HepG2 (cell line): ENCODE results near the gene ZNF526. TPM values are rescaled to one million over a fixed set of nuclear protein-coding genes. Genes with fewer than 3 reads are reported as not detected.

Experiments used
- EHMT2 ChIP-seq: fragments of 200-600 bp; sonication (generic); IDR thresholded peaks from 2 replicates; pipeline ENCODE4 v1.7.0; 2017; ENCODE audit warnings: antibody characterized with exemption, low read depth, low read length, borderline replicate concordance
- ZNF34 ChIP-seq: sonication (generic); formaldehyde crosslinking; IDR thresholded peaks from 2 replicates; pipeline ENCODE4 v1.4.0; 2020; ENCODE audit warnings: mild to moderate bottlenecking, missing genetic modification reagents, borderline replicate concordance
- ZNF672 ChIP-seq: sonication (generic); formaldehyde crosslinking; IDR thresholded peaks from 2 replicates; pipeline ENCODE4 v1.8.1; 2022; ENCODE audit warnings: missing genetic modification reagents
- ZNF709 ChIP-seq: sonication (generic); formaldehyde crosslinking; IDR thresholded peaks from 2 replicates; pipeline ENCODE4 v1.5.0; 2020; ENCODE audit warnings: mild to moderate bottlenecking, missing genetic modification reagents
- polyA plus RNA-seq, 8 experiments: library from polyadenylated mRNA; depleted of rRNA in 3 of 8; stranded (reverse) in 7 of 8; unstranded in 1 of 8; fragments of >200 nt; fragmentation: Illumina TruSeq in 4 of 8; extraction: Trizol in 4 of 8; gene quantifications; 2 replicates each; pipeline versions ENCODE4 v1.2.1 to v1.2.3, GENCODE V29; 2011 to 2016; ENCODE audit warnings: low read depth in 4 of 8, missing spikeins in 1 of 8, mixed read lengths in 1 of 8; ENCODE audit not compliant: insufficient read depth in 1 of 8
- total RNA-seq, 5 experiments: library from RNA; depleted of rRNA; stranded (reverse); fragments of >200 nt; fragmentation: Illumina TruSeq; extraction: Trizol; gene quantifications; 2 replicates each; pipeline ENCODE4 v1.2.3, GENCODE V29; 2016; ENCODE audit warnings: low read depth in 1 of 5
- TF ChIP-seq, protein P1 (sequence below): sonication (generic); formaldehyde crosslinking; IDR thresholded peaks from one replicate; pipeline ENCODE4 v1.5.1; 2020; ENCODE audit warnings: mild to moderate bottlenecking, missing genetic modification reagents; ENCODE audit errors: not compliant biosample characterization
- TF ChIP-seq, protein P2 (sequence below), 2 experiments: sonication (generic) in 1 of 2; formaldehyde crosslinking in 1 of 2; IDR thresholded peaks; 2 replicates each; pipeline versions ENCODE4 v1.4.0 to v1.6.1; 2016 to 2020; ENCODE audit warnings: borderline replicate concordance in 1 of 2, low read depth in 1 of 2, mild to moderate bottlenecking in 1 of 2, missing genetic modification reagents in 1 of 2
- TF ChIP-seq, protein P3 (sequence below): fragments of 450-650 bp; IDR thresholded peaks from 2 replicates; pipeline ENCODE4 v1.6.1; 2016
- TF ChIP-seq, protein P4 (sequence below): IDR thresholded peaks from 2 replicates; pipeline ENCODE4 v1.6.1; 2016; ENCODE audit warnings: control low read depth
- TF ChIP-seq, protein P5 (sequence below): IDR thresholded peaks from 2 replicates; pipeline ENCODE4 v1.6.1; 2018; ENCODE audit warnings: missing genetic modification reagents, mild to moderate bottlenecking, missing compliant biosample characterization

The ZNF526 gene
- total and polyA plus RNA-seq, 2 of the 13 experiments (the other 11 are each of a cell fraction or from before 2014, with no cell fraction given): 3.3 to 8.4 TPM

DNA sequence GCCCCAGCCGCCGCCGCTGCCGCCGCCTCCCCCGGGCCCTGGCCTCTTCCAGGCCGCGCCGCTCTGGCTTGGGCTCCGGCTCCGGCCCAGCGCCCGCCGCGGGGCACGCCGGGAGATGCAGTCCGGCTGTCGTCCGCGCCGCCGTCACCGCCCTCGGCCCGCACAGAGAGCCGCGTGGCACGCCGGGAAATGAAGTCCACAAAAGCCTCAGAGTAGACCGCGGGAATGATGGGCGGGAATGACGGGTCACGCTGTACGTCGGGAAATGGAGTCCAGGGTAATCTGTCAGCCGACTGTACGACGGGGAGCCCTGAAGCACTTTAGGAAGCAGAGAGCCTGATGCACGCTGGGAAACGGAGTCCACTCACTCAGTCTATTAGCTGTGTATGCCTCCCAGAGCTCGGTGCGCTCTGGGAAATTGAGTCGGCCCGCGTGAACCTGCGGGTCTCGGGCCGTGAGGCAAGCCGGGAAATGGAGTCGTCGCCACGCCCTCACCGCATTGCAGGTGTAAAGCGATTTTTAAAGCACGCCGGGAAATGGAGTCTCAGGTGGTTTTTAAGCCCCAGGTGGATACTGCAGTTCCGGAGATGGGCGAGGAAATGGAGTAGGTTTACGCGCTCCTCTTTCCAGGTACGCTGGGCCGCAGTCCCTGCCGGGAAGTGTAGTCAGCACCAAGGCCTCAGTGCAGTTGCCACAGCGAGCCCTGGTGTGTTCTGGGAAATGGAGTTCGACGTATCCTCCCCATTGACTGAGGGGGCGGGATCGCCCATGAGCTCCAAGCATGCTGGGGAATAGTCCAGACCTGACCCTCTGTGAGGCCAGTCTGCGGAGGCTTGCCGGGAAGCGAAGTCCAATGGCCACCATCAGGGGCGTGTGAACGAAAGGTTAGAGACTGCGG, 22.6 kb downstream of the ZNF526 start, which contains the start of gene GSK3A (continued):
- TF ChIP-seq, protein P1, sequence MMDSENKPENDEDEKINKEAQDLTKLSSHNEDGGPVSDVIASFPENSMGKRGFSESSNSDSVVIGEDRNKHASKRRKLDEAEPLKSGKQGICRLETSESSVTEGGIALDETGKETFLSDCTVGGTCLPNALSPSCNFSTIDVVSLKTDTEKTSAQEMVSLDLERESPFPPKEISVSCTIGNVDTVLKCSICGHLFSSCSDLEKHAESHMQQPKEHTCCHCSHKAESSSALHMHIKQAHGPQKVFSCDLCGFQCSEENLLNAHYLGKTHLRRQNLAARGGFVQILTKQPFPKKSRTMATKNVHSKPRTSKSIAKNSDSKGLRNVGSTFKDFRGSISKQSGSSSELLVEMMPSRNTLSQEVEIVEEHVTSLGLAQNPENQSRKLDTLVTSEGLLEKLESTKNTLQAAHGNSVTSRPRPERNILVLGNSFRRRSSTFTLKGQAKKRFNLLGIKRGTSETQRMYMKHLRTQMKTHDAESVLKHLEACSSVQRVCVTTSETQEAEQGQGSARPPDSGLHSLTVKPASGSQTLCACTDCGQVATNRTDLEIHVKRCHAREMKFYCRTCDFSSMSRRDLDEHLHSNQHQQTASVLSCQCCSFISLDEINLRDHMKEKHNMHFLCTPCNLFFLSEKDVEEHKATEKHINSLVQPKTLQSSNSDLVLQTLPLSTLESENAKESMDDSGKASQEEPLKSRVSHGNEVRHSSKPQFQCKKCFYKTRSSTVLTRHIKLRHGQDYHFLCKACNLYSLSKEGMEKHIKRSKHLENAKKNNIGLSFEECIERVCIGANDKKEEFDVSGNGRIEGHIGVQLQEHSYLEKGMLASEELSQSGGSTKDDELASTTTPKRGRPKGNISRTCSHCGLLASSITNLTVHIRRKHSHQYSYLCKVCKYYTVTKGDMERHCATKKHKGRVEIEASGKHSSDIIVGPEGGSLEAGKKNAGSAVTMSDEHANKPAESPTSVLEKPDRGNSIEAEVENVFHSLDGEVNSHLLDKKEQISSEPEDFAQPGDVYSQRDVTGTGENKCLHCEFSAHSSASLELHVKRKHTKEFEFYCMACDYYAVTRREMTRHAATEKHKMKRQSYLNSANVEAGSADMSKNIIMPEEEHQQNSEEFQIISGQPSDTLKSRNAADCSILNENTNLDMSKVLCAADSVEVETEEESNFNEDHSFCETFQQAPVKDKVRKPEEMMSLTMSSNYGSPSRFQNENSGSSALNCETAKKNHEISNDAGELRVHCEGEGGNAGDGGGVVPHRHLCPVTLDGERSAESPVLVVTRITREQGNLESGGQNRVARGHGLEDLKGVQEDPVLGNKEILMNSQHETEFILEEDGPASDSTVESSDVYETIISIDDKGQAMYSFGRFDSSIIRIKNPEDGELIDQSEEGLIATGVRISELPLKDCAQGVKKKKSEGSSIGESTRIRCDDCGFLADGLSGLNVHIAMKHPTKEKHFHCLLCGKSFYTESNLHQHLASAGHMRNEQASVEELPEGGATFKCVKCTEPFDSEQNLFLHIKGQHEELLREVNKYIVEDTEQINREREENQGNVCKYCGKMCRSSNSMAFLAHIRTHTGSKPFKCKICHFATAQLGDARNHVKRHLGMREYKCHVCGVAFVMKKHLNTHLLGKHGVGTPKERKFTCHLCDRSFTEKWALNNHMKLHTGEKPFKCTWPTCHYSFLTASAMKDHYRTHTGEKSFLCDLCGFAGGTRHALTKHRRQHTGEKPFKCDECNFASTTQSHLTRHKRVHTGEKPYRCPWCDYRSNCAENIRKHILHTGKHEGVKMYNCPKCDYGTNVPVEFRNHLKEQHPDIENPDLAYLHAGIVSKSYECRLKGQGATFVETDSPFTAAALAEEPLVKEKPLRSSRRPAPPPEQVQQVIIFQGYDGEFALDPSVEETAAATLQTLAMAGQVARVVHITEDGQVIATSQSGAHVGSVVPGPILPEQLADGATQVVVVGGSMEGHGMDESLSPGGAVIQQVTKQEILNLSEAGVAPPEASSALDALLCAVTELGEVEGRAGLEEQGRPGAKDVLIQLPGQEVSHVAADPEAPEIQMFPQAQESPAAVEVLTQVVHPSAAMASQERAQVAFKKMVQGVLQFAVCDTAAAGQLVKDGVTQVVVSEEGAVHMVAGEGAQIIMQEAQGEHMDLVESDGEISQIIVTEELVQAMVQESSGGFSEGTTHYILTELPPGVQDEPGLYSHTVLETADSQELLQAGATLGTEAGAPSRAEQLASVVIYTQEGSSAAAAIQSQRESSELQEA (CRISPR knock-in tag): no peak
- TF ChIP-seq, protein P2, sequence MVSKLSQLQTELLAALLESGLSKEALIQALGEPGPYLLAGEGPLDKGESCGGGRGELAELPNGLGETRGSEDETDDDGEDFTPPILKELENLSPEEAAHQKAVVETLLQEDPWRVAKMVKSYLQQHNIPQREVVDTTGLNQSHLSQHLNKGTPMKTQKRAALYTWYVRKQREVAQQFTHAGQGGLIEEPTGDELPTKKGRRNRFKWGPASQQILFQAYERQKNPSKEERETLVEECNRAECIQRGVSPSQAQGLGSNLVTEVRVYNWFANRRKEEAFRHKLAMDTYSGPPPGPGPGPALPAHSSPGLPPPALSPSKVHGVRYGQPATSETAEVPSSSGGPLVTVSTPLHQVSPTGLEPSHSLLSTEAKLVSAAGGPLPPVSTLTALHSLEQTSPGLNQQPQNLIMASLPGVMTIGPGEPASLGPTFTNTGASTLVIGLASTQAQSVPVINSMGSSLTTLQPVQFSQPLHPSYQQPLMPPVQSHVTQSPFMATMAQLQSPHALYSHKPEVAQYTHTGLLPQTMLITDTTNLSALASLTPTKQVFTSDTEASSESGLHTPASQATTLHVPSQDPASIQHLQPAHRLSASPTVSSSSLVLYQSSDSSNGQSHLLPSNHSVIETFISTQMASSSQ (IDR thresholded peaks at IDR 0.05; ENCODE audit: low read depth): no peak; the same call in 1 of the 2 replicates
- TF ChIP-seq, protein P2 (CRISPR knock-in tag; IDR thresholded peaks at IDR 0.05; ENCODE audit: borderline replicate concordance): peak; percentile 46; the same call in 1 of the 2 replicates
- TF ChIP-seq ZNF709 (CRISPR knock-in tag) (no peak), ZNF34 (no peak), EHMT2 (no peak), ZNF672 (CRISPR knock-in tag) (no peak)
- TF ChIP-seq, protein P3, sequence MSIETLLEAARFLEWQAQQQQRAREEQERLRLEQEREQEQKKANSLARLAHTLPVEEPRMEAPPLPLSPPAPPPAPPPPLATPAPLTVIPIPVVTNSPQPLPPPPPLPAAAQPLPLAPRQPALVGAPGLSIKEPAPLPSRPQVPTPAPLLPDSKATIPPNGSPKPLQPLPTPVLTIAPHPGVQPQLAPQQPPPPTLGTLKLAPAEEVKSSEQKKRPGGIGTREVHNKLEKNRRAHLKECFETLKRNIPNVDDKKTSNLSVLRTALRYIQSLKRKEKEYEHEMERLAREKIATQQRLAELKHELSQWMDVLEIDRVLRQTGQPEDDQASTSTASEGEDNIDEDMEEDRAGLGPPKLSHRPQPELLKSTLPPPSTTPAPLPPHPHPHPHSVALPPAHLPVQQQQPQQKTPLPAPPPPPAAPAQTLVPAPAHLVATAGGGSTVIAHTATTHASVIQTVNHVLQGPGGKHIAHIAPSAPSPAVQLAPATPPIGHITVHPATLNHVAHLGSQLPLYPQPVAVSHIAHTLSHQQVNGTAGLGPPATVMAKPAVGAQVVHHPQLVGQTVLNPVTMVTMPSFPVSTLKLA: peak; percentile 65
- TF ChIP-seq, protein P4, sequence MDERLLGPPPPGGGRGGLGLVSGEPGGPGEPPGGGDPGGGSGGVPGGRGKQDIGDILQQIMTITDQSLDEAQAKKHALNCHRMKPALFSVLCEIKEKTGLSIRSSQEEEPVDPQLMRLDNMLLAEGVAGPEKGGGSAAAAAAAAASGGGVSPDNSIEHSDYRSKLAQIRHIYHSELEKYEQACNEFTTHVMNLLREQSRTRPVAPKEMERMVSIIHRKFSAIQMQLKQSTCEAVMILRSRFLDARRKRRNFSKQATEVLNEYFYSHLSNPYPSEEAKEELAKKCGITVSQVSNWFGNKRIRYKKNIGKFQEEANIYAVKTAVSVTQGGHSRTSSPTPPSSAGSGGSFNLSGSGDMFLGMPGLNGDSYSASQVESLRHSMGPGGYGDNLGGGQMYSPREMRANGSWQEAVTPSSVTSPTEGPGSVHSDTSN (CRISPR knock-in tag): peak; percentile 63
- TF ChIP-seq, protein P5, sequence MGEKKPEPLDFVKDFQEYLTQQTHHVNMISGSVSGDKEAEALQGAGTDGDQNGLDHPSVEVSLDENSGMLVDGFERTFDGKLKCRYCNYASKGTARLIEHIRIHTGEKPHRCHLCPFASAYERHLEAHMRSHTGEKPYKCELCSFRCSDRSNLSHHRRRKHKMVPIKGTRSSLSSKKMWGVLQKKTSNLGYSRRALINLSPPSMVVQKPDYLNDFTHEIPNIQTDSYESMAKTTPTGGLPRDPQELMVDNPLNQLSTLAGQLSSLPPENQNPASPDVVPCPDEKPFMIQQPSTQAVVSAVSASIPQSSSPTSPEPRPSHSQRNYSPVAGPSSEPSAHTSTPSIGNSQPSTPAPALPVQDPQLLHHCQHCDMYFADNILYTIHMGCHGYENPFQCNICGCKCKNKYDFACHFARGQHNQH (CRISPR knock-in tag): 0 out of 2 replicates have a peak, but pooled peaks have one; percentile 60
